IPS-20b (cell line): Measurements from ENCODE around the gene SIK1.
"Not testable (repeated sequence)": the region's sequence is repeated elsewhere in the genome, so short reads cannot be mapped to it uniquely, and the experiment has no call there.

ENCODE experiments used
- H3K27ac ChIP-seq: one replicate; pipeline ENCODE4 v1.5.1; 2013; ENCODE audit warnings: low read length
- H3K27me3 ChIP-seq: 2 replicates; pipeline ENCODE4 v1.6.1; 2013; ENCODE audit warnings: mild to moderate bottlenecking, low read length, inconsistent platforms; ENCODE audit not compliant: insufficient read depth
- H3K36me3 ChIP-seq: 2 replicates; pipeline ENCODE4 v1.6.1; 2013; ENCODE audit warnings: low read depth, mild to moderate bottlenecking, inconsistent platforms, low read length, moderate library complexity; ENCODE audit not compliant: insufficient read depth
- H3K4me1 ChIP-seq: 2 replicates; pipeline ENCODE4 v1.6.1; 2013; ENCODE audit warnings: mild to moderate bottlenecking, control low read depth, inconsistent platforms, low read length, moderate library complexity; ENCODE audit not compliant: insufficient read depth
- H3K4me3 ChIP-seq: 2 replicates; pipeline ENCODE4 v1.5.1; 2013; ENCODE audit warnings: mild to moderate bottlenecking, low read length, inconsistent platforms
- H3K9ac ChIP-seq: 2 replicates; pipeline ENCODE4 v1.6.1; 2013; ENCODE audit warnings: low read depth, mild to moderate bottlenecking, inconsistent platforms, low read length, moderate library complexity
- H3K9me3 ChIP-seq: 2 replicates; pipeline ENCODE4 v1.6.1; 2013; ENCODE audit warnings: mild to moderate bottlenecking, low read depth, low read length, inconsistent platforms; ENCODE audit not compliant: insufficient read depth

Gene SIK1

GRCh38 chr21:43399595-43400015, 27.3 kb downstream of the SIK1 start:
- not testable (repeated sequence) for H3K27me3 ChIP-seq, H3K36me3 ChIP-seq, H3K9me3 ChIP-seq, H3K4me3 ChIP-seq, H3K27ac ChIP-seq, H3K9ac ChIP-seq, H3K4me1 ChIP-seq

- H3K27ac ChIP-seq, H3K9ac ChIP-seq, H3K4me3 ChIP-seq, H3K9me3 ChIP-seq, H3K36me3 ChIP-seq, H3K4me1 ChIP-seq, H3K27me3 ChIP-seq: not testable (repeated sequence)
Measured at GRCh38 chr21:43399136-43399535, 27.8 kb downstream of the SIK1 start.

- H3K36me3 ChIP-seq = not testable (repeated sequence)
Measured at GRCh38 chr21:43398533-43398932, 28.4 kb downstream of the SIK1 start.

GRCh38 chr21:43398000-43398399, 28.9 kb downstream of the SIK1 start:
- not testable (repeated sequence) for H3K9me3 ChIP-seq, H3K27me3 ChIP-seq, H3K4me3 ChIP-seq, H3K9ac ChIP-seq, H3K4me1 ChIP-seq, H3K36me3 ChIP-seq, H3K27ac ChIP-seq

More at GRCh38 chr21:43398533-43398932, 28.4 kb downstream of the SIK1 start:
- not testable (repeated sequence) for H3K4me3 ChIP-seq, H3K27me3 ChIP-seq, H3K4me1 ChIP-seq, H3K27ac ChIP-seq, H3K9me3 ChIP-seq, H3K9ac ChIP-seq

- not testable (repeated sequence) for H3K4me3 ChIP-seq, H3K27me3 ChIP-seq, H3K27ac ChIP-seq, H3K9ac ChIP-seq, H3K4me1 ChIP-seq, H3K36me3 ChIP-seq, H3K9me3 ChIP-seq
Measured at GRCh38 chr21:43397439-43397808, 29.5 kb downstream of the SIK1 start.

GRCh38 chr21:43396788-43397438, 30.0 kb downstream of the SIK1 start:
- not testable (repeated sequence) for H3K9me3 ChIP-seq, H3K27me3 ChIP-seq, H3K4me3 ChIP-seq, H3K36me3 ChIP-seq, H3K9ac ChIP-seq, H3K27ac ChIP-seq, H3K4me1 ChIP-seq

- not testable (repeated sequence) for H3K27ac ChIP-seq, H3K36me3 ChIP-seq, H3K4me1 ChIP-seq, H3K4me3 ChIP-seq, H3K9ac ChIP-seq, H3K9me3 ChIP-seq, H3K27me3 ChIP-seq
Measured at GRCh38 chr21:43383351-43383750, 43.6 kb downstream of the SIK1 start.

- H3K9ac ChIP-seq, H3K9me3 ChIP-seq, H3K27ac ChIP-seq, H3K36me3 ChIP-seq, H3K4me1 ChIP-seq, H3K4me3 ChIP-seq, H3K27me3 ChIP-seq: not testable (repeated sequence)
Measured at GRCh38 chr21:43382902-43383301, 44.0 kb downstream of the SIK1 start.

GRCh38 chr21:43380852-43381533, 45.9 kb downstream of the SIK1 start:
- H3K9me3 ChIP-seq, H3K4me1 ChIP-seq, H3K27me3 ChIP-seq, H3K4me3 ChIP-seq, H3K9ac ChIP-seq, H3K36me3 ChIP-seq, H3K27ac ChIP-seq: not testable (repeated sequence)

- H3K9me3 ChIP-seq, H3K4me1 ChIP-seq, H3K27me3 ChIP-seq, H3K4me3 ChIP-seq, H3K27ac ChIP-seq, H3K36me3 ChIP-seq, H3K9ac ChIP-seq: not testable (repeated sequence)
Measured at GRCh38 chr21:43380337-43380736, 46.6 kb downstream of the SIK1 start.

- not testable (repeated sequence) for H3K27ac ChIP-seq, H3K9me3 ChIP-seq, H3K4me1 ChIP-seq, H3K36me3 ChIP-seq, H3K27me3 ChIP-seq, H3K9ac ChIP-seq, H3K4me3 ChIP-seq
Measured at GRCh38 chr21:43379626-43380122, 47.3 kb downstream of the SIK1 start.

- Histone ChIP-seq H3K4me1 (peaks cover 3% of the 10 kb centered on the region; the same call in 1 of the 2 replicates), H3K4me3 (no peak overlapping the region), H3K27me3 (no peaks in the 10 kb centered on the region), H3K36me3 (no peaks in the 10 kb centered on the region), H3K9ac (no peak overlapping the region), H3K9me3 (no peaks in the 10 kb centered on the region), H3K27ac (no peak overlapping the region)
Measured at GRCh38 chr21:43376478-43376882, 50.5 kb downstream of the SIK1 start.
